NCI-H524 treated with DMSO at 0.1 percent for 48 hours (cell line): ENCODE data around the gene HOXD13.

ENCODE experiments used
- DNase-seq: peaks from one replicate; lab custom pipeline; 2025; lab: John Stamatoyannopoulos, UW

Gene HOXD13

DNA sequence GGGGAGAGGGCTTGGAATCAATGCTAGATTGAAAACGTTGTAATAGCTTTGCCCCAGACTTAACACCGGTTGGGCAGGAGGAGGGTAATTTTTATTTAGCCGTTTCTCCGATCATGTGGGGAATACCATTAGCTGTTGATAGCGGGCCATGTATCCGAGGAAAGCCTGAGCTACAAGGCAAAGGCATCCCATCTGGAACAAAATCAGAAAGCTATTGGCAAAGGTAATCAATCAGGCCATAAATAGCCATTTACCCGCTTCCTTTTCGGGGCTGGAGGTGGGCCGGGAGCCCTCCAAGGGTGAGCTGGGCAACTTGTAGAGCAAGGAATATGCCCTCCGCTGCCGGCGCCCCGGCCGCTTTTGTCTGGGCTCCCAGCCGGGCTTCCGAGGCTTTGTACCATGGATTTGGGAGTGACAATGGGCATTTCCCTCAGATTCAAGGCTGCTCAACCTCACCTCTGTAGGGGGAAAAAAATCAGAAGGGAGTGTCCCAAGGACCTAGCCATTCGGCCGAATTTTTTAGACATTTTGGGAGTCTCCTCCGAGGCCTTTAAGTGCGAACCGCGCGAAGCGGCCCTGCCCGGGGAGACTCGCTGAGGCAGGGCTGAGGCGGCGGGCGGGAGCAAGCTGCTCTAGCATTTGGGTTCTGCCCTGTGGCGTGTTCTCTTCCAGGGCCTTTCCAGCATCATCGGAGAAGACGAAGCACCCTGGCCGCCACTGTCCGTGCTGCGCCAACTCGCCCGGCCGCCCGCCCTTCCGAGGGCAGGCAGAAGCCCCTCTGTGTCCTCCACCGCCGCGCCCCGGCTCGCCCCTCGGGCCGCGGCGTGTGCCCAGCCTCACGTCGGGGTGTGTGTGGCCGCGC, 28.9 kb downstream of the HOXD13 start:
- no peak for DNase-seq

DNA sequence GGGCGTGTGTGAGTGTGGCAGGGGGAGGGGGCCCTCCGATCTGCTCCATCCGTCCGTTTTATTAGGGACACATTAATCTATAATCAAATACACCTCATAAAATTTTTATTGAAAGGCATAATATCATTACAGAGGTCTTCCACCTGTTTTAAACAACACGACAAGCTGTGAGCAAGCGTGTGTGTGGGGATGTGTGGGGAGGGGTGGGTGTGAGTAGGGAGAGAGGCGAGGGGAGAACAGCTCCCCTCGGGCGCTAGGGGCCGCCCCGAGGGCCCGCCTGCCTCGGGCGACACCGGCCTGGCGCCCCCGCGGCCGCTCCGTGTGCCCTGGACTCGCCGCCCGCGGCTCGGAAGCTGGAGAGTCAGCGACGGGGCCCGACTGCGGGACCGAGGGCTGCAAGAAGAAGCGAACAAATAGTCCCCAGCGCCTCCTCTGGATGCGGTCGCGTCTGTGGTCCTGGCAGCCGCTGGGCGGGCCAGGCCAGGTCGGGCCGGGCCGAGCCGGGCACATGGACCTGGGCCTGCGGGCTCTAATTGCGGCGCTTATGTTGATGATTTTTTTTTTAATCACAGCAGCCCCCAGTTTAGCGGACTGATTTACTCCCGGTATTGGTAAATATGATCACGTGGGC, 29.6 kb downstream of the HOXD13 start:
- no peak for DNase-seq

DNA sequence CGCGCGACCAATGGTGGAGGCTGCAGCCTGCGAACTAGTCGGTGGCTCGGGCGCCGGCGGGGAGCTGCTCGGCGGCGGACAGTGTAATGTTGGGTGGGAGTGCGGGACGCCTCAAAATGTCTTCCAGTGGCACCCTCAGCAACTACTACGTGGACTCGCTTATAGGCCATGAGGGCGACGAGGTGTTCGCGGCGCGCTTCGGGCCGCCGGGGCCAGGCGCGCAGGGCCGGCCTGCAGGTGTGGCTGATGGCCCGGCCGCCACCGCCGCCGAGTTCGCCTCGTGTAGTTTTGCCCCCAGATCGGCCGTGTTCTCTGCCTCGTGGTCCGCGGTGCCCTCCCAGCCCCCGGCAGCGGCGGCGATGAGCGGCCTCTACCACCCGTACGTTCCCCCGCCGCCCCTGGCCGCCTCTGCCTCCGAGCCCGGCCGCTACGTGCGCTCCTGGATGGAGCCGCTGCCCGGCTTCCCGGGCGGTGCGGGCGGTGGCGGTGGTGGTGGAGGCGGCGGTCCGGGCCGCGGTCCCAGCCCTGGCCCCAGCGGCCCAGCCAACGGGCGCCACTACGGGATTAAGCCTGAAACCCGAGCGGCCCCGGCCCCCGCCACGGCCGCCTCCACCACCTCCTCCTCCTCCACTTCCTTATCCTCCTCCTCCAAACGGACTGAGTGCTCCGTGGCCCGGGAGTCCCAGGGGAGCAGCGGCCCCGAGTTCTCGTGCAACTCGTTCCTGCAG, 30.3 kb downstream of the HOXD13 start, which contains the start of gene HOXD9:
Gene HOXD9 (plus strand): TSS at position 37 of the 728 bp plus-strand sequence. CDS start 50 bp downstream, at position 87.
- no peak for DNase-seq

DNA sequence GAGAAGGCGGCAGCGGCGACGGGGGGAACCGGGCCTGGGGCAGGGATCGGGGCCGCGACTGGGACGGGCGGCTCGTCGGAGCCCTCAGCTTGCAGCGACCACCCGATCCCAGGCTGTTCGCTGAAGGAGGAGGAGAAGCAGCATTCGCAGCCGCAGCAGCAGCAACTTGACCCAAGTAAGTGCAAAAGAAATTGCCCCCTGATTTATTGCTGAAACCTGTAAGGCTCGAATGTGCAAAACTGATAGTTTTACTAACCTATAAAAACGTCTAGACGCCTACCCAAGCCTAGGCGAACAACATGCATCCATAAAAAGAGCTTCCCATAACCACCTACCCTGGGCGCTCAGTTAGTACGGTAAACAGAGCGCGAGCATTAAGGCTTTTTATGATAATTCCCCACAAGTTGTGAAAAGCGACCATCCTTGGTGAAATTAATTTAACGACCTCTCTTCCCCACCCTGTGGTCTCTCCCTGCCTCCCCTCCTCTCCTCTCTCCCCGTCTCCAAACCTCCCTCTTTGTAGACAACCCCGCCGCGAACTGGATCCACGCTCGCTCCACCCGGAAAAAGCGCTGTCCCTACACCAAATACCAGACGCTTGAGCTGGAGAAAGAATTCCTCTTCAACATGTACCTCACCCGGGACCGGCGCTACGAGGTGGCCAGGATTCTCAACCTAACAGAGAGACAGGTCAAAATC, 31.0 kb downstream of the HOXD13 start:
- no peak for DNase-seq

DNA sequence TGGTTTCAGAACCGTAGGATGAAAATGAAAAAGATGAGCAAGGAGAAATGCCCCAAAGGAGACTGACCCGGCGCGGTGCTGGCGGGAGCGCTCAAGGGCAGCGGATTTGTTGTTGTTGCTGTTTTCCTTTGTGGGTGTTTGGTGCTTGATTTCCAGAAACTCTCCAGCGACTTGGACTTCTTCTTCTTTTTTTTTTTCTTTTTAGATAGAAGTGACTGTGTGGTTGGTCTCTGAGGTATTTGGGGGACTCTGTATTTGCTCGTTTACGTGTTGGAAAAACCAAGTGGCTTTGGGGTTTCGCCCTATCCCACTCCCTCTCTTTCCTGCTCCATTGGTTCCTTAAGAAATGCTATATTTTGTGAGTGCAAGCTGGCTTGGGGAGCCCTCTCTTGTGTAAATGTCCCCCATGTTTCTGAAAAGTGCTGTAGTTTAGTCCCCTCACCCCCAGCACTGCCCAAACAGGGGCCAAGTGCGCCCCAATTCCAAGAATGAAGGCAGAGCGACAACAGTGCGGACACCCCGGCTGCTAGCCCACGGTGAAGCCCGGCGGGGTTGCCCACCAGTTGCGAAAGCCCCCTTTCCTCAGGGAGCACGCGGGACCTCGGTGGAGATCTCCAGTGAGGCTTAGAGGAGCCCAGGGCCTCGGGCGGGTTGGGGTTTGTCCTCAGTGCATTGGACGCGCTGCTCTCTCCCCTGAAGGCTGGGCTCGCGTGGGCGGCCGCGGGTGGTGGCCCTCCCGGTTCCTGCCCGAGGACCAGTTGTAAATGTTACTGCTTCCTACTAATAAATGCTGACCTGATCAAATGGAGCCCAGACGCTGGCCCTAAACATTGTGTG, 31.8 kb downstream of the HOXD13 start:
- DNase-seq: no peak

DNA sequence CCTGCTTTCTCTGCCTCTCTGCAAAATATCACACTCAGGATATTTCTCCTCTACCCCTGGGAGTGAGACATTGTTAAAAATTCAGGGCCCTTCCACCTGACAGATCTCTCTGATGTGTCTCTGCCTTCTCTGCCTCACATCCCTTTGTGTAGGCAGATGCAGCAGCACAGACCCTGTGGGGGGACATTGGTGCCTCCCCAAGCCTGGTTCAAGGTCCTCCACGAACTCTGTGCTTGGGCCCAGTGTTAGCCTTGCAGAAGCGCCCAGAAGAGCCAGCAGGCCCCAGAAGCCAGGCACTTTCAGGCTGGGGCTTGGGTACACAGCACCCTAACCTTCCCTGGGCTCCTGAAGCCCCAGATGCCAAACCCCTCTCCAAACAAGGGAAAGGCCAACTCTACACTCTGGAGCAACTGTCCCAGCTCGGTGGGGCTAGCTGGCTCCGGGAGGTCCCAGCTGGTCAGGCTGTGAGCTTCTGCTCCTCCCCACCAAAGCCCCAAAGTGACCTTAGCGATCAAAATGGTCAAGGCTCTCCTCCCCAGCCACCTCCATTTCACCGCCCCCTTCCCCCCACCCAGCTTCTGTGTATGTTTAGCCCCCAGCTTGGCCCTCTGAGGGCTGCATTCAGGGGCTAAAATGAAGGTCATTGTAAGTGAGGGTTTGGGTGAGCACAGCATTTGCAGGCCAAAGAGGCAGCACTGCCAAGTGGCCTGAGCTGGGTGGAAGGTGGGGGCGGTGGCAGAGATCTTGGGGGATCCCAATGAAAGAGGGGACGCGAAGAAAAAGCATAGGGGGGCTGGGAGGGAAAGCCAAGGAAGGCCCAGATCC, 32.6 kb downstream of the HOXD13 start:
- DNase-seq: no peak

DNA sequence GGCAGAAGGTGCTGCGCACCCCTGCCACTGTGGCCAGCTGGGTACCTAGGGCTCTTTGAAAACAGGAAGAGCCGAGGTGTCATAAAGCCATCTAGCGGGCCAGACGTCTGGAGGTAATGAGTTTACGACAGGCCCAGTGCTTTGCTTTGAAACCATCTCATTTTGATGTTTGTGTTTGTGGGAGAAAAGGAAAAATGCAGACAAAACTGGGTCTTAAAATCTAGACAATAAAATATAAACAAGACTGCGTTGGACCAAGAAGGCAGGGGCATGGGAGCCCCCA, 33.2 kb downstream of the HOXD13 start:
- DNase-seq: no peak

DNA sequence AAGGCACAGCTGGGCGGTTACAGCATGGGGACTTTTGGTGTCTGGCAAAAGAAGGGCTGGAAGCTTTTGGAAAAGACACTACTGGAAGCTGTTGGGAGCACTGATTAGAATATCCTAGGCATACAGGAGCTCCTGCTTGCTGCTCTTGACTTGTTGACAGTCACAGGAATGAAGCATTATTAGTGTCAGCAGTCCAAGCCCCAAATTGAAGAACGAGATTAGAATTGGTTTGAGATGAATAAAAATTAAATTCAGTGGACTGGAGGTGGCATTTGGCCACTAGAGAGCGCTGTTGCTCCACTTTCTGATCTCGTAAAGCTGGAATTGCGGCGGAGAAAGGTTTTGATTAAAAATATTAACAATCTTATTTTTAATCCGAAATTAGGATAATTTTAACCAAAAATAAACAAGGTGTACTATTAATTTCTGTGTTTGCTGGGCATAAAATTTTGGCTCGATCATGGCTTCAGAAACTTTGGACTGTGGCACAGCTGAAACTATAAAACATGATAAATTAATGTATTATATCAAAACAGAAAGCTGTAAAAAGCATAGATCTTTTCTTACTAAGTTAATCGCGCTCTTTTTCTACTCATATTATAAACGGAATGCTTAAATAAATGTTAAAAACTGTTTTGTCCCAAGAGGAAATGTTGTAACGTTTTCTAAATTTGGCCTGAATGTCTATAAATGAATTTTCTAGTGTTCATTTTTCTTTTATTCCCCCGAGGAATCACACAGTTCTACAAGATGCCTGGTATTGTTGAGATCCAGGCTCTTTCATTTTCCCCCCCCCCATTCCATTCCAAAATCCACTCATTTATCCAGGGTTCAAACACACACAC, 34.6 kb downstream of the HOXD13 start:
- DNase-seq: no peak

DNA sequence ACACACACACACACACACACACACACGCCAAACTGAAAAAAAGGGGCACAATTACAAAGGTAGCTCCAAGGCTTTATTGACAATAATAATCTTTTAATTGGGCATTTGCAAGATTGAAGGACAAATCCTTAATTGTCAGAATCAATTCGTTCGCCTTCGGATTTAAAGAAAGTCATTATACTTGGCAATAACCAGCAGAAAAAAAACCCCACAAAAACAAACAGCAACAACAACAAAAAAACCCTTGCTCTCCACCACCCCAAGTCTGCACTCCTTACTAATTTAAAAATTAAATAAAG, 35.2 kb downstream of the HOXD13 start:
- no peak for DNase-seq

DNA sequence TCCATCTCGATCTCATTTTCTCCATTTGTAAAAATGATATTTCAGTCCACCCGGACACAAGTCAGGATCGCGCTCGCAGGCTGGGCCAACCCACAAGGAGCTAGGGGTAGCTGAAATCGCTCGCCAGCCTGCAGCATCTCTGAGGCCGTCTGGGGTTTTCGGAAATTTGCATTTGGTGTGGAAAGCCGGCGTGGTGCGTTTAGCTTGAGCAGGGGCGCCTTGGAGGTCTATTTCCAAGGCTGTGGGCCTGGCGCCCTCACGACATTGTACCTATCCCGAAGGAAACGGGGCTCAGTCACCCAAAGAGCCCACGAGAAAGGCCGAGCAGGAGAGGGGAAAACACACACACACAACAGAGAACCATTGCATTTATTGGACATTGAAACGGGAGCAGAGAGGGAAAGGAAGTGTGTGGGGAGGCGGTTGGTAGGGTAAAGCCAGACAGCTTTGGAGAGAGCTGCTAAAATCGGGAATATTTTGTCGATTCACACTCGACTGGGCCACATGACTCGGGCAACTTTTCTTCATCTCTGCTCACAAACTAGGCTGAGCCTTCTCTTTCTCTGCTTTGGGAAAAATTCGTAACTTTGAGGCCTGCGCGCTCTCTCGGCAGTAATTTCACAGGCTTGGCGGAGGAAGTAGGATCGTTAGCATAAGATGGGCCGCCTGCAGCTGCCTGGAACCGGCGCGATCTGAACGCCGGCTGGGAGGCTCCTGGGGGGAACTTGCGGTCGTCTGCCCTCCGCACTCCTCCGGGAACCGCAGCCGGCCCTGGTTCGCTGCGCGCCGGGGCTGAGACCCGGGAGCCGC, 35.9 kb downstream of the HOXD13 start:
- no peak for DNase-seq

DNA sequence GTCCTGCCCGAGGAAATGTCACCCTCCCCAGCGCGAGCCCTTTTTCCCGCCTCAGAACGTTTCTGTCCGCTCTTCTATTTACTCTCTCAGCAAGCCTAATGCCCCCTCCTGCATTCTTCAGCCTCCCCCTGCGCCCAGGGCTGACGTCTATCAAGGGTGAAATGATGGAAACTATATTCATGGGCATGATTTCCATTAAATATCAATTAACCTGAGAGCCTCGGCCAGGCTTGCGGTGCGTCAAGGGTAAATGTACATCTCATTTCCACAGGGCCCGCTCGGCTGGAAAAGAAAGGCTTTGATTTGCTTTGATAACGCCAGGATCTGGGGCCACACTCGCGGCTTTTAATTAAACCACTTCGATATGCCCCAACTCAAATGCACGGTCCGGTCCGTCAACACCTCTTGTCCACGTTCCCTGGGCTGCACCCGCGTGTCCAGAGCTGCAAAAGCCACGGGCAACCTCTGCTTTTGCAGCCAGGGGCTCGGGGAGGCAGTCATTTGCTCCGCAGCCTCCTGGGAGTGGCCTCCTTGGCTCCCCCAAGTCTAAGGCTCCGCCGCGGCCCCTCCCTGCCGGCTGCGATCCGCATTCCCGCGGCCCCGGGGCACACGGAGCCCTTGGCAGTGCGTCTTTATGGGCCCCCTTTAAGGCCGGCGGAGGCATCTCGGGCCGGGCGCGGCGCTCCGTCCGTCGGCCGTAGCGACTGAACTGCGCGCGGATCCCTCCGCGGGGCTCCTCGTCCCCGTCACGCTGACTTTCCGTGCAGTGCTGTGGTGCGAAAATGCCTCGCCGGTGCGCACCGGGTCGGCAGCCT, 36.7 kb downstream of the HOXD13 start, which contains the start of gene HOXD8:
Gene HOXD8 (plus strand): TSS at position 724 of the 815 bp plus-strand sequence. CDS start 662 bp downstream, outside the sequence.
- no peak for DNase-seq

DNA sequence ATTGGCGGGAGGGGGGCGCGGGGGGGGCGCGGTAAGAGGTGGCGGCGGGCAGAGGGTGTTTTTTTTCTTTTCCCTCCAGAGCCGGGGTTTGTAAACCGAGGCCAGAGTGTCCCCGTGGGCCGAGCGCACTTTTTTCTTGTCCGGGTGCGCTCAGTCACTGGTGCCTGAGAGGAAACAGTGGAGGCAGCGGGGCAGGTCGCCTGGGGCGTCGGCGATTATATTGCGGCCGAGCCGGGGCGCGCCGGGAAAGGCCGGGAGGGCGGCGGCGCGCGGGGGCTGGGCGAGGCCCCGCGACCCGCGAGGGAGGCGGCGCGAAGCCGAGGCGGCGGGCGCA, 37.3 kb downstream of the HOXD13 start:
- DNase-seq: no peak

DNA sequence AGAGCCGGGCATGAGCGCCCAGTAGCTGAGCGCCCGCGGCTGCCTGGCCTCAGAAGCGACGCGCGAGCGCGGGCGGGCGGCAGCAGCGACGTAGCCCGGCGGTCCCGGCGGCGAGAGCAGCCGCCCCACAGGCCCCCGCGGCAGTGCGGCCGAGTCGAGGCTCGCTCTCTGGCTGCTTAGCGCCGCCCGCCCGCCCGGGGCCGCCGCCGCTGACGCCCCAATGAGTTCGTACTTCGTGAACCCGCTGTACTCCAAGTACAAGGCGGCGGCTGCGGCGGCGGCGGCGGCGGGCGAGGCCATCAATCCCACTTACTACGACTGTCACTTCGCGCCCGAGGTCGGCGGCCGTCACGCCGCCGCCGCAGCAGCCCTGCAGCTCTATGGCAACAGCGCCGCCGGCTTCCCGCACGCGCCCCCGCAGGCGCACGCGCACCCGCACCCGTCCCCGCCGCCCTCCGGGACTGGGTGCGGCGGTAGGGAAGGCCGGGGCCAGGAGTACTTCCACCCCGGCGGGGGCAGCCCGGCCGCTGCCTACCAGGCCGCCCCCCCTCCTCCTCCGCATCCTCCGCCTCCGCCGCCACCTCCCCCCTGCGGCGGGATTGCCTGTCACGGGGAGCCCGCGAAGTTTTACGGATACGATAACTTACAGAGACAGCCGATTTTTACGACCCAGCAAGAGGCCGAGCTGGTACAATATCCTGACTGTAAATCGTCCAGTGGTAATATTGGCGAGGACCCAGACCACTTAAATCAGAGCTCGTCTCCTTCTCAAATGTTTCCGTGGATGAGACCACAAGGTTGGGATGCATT, 37.8 kb downstream of the HOXD13 start:
- no peak for DNase-seq

DNA sequence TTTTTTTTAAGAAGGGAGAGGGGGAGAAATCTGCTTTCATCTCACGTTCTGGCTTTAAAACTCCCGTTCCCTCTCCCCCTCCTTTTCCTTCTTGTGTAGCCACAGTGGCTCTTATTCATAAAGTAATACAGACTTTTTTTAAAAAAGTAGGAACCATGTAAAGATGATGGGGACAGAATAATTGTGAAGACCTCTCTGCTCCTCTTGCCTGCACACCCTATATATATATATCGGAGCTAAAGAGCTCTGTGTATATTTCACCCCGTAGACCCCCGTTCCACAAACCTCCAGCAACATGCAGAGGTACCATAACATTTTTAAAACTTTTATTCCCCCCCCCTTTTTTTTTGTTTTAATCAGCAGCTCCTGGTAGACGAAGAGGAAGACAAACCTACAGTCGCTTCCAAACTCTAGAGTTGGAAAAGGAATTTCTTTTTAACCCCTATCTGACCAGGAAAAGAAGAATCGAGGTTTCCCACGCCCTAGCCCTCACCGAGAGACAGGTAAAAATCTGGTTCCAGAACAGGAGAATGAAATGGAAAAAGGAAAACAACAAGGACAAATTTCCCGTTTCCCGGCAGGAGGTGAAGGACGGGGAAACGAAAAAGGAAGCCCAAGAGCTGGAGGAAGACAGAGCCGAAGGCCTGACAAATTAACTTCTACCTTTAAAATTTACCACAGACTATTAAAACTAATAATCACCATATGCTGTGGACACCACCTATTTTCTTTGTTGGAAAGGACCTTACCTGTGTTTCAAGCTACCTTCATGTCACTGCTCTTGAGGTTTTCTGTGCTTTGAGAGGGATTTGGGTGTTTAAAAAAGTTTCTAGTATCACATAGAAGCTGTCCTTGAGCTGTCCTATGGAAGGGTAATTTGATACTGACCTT, 38.7 kb downstream of the HOXD13 start:
- no peak for DNase-seq

DNA sequence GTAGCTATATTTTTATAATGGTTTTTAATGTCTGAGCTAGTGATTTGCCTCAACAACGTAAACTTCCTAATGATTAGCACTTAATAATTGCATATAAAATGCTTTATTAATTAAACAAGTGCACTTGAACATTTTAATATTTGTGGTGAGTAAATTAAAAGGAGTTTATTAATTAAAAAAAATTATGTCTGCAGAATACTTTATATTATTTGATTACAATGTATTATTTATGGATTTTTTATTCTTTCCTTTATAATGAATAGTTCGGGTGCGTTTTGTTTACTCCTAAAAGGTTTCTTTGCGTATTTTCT, 39.3 kb downstream of the HOXD13 start:
- no peak for DNase-seq
